OCI-LY7 (cell line): Measurements from ENCODE around the gene LAMA3.

Source experiments
- CTCF ChIP-seq: fragments of 200-600 bp; sonication (generic); conservative IDR thresholded peaks from 2 replicates; pipeline ENCODE4 v1.5.1; 2014; ENCODE audit warnings: mild to moderate bottlenecking, antibody characterized with exemption, low read length, moderate library complexity, mixed read lengths
- EZH2phosphoT487 ChIP-seq: fragments of 200-600 bp; sonication (generic); IDR thresholded peaks from 2 replicates; pipeline ENCODE4 v1.6.1; 2018; ENCODE audit warnings: low read depth, borderline replicate concordance, mild to moderate bottlenecking, mixed run types, antibody characterized with exemption, low read length, moderate library complexity, mixed read lengths

- TF ChIP-seq CTCF (no peak), EZH2phosphoT487 (no peak)
These were observed 43.2 kb downstream of the LAMA3 start for GRCh38 chr18:23732439-23732838.
